ENCODE results near the gene ATP12A.

ATP12A gene

DNA sequence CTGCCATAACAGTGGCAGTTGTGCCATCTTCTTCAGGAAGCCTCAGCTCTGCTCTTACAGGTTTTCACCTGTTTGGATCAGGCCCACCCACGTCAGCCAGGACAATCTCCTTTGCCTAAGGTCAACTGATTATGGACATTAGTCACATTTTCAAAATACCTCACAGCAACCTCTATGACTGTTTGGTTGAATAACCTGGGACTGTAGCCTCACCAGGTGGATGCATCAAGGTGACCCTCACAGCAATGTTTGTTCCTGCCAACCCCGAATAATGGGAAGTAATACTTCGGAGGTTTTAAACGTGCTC, 17.2 kb upstream of the ATP12A start:
- Histone ChIP-seq H3K27me3 (peaks cover 8% of the 10 kb centered on the region), H3K9me3 (no peaks in the 10 kb centered on the region), H3K36me3 (no peaks in the 10 kb centered on the region), H3K4me1 (ENCODE audit: control insufficient read depth in 1 of 2, insufficient read depth in 1 of 2, low read depth in 1 of 2, low read length in 1 of 2) (no peaks in the 10 kb centered on the region), H3K4me3 (ENCODE audit: low read depth in 1 of 2, low read length in 1 of 2) (no peak overlapping the region), H3K27ac (no peak overlapping the region)
- TF ChIP-seq, protein P1, sequence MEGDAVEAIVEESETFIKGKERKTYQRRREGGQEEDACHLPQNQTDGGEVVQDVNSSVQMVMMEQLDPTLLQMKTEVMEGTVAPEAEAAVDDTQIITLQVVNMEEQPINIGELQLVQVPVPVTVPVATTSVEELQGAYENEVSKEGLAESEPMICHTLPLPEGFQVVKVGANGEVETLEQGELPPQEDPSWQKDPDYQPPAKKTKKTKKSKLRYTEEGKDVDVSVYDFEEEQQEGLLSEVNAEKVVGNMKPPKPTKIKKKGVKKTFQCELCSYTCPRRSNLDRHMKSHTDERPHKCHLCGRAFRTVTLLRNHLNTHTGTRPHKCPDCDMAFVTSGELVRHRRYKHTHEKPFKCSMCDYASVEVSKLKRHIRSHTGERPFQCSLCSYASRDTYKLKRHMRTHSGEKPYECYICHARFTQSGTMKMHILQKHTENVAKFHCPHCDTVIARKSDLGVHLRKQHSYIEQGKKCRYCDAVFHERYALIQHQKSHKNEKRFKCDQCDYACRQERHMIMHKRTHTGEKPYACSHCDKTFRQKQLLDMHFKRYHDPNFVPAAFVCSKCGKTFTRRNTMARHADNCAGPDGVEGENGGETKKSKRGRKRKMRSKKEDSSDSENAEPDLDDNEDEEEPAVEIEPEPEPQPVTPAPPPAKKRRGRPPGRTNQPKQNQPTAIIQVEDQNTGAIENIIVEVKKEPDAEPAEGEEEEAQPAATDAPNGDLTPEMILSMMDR (IDR thresholded peaks at IDR 0.05) = no peak

DNA sequence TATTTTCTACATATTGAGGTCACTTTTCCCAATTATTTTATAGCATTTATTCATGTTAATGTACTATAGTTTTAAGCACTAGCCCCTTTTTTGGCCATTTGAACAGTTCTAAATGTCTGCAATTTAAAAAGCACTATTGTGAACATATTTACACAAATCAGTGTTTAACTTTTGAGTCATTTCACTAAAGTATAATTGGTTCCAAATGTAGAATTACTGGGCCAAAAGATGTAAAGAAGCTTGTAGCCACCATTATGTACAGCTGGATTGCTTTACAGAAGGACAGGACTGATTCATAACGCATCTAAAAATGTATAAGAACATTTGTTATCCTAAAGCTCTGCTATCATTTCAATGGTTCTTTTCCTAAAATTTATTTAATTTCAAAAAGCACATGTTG, 16.6 kb upstream of the ATP12A start:
- Histone ChIP-seq H3K4me1 (ENCODE audit: control insufficient read depth in 1 of 2, insufficient read depth in 1 of 2, low read depth in 1 of 2, low read length in 1 of 2) (no peaks in the 10 kb centered on the region), H3K4me3 (ENCODE audit: low read depth in 1 of 2, low read length in 1 of 2) (no peak overlapping the region), H3K27ac (no peak overlapping the region), H3K9me3 (no peaks in the 10 kb centered on the region), H3K27me3 (peaks cover 8% of the 10 kb centered on the region), H3K36me3 (no peaks in the 10 kb centered on the region)
- TF ChIP-seq, protein P1 (IDR thresholded peaks at IDR 0.05) = no peak

DNA sequence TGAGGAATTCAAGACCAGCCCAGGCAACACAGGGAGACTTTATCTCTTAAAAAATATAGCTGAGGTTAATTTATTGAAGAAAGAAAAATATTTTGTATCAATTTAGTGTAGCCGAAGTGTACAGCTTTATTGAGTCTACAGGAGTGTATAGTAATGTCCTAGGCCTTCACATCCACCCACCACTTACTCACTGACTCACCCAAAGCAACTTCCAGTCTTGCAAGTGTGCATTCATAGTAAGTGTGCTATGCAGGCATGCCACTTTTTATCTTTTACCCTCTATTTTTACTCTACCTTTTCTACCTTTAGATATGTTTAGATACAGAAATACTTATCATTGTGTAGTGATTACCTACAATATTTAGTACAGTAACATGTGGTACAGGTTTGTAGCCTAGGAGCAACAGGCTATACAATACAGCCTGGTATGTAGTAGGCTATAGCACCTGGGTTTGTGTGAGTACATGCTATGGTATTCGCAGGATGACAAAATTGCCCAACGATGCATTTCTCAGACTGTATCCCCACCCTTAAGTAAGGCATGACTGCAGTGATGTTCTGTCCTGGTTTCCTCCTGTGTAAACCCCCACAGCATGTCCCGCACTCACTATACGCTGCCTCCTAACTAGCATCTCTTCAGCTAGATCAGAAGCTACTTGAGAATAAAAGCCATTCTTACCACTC, 15.3 kb upstream of the ATP12A start:
- Histone ChIP-seq H3K4me3 (ENCODE audit: low read depth in 1 of 2, low read length in 1 of 2) (no peak overlapping the region), H3K27me3 (peaks cover 1% of the 10 kb centered on the region), H3K9me3 (no peaks in the 10 kb centered on the region), H3K36me3 (no peaks in the 10 kb centered on the region), H3K27ac (no peak overlapping the region), H3K4me1 (ENCODE audit: control insufficient read depth in 1 of 2, insufficient read depth in 1 of 2, low read depth in 1 of 2, low read length in 1 of 2) (no peaks in the 10 kb centered on the region)
- TF ChIP-seq, protein P1 (IDR thresholded peaks at IDR 0.05) = no peak

DNA sequence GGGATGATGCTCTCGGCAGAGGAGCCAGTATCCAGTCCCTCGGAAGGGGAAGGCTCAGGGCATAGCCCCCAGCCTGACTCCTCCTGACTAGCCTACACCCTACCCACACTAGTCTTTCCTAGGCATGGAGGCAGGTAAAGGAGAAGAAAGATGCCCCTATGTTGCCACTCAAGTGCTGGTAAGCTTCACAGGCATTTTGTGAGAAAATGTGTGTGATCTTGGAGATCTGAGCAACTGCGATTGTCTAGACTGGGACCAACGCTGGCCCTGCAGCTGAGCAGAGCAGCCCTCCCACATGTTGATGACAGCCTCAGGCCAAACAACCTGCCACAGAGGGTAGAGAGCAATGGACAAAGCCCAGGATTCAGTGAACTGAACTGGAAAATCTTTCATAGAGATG, 11.7 kb upstream of the ATP12A start:
- H3K4me1 ChIP-seq (ENCODE audit: control insufficient read depth in 1 of 2, insufficient read depth in 1 of 2, low read depth in 1 of 2, low read length in 1 of 2) = no peaks in the 10 kb centered on the region
- H3K4me3 ChIP-seq (ENCODE audit: low read depth in 1 of 2, low read length in 1 of 2) = no peak overlapping the region
- H3K27me3 ChIP-seq = peaks cover 14% of the 10 kb centered on the region
- H3K27ac ChIP-seq = no peak overlapping the region
- H3K36me3 ChIP-seq = no peaks in the 10 kb centered on the region
- TF ChIP-seq, protein P1 (IDR thresholded peaks at IDR 0.05) = no peak
- H3K9me3 ChIP-seq = no peaks in the 10 kb centered on the region

DNA sequence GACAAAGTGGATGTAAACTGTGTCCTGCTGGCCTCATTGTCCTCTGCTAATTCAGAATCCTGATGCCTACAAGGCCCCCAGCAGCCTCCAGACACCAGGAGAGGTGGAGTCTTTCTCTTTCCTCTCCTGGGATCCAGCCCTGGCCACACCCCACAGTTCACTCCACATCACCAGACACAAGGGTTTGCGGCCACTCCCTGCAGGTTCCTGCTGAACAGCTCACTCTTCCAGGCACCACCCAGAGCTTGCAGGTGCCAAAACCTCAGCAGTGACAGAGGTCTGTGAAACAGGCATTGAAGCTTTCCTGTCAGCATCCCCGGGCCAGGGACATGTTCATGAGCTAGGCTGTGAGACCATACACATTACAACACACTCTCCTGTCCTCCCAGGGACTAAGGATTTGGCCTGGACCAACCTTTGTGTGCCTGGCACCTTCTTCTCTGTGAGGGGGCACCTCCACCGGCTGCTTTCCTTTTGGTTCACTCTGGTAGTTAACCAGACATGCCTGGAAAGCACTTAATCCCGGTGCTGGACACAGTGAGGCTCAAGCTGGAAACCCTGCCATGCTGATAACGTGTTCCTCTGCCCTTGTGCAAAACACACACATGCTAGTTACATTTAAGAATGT, 11.1 kb upstream of the ATP12A start:
- Histone ChIP-seq H3K27ac (no peak overlapping the region), H3K4me3 (ENCODE audit: low read depth in 1 of 2, low read length in 1 of 2) (no peak overlapping the region), H3K9me3 (no peaks in the 10 kb centered on the region), H3K36me3 (no peaks in the 10 kb centered on the region), H3K4me1 (ENCODE audit: control insufficient read depth in 1 of 2, insufficient read depth in 1 of 2, low read depth in 1 of 2, low read length in 1 of 2) (no peaks in the 10 kb centered on the region), H3K27me3 (peaks cover 14% of the 10 kb centered on the region)
- TF ChIP-seq, protein P1 (IDR thresholded peaks at IDR 0.05) = no peak
